OCI-LY7 (cell line): ENCODE results near the gene BBOX1.

Experiments
- EZH2phosphoT487 ChIP-seq: fragments of 200-600 bp; sonication (generic); IDR thresholded peaks from 2 replicates; pipeline ENCODE4 v1.6.1; 2018; ENCODE audit warnings: low read depth, borderline replicate concordance, mild to moderate bottlenecking, mixed run types, antibody characterized with exemption, low read length, moderate library complexity, mixed read lengths
- TF ChIP-seq, protein P1 (sequence below): fragments of 200-600 bp; sonication (generic); conservative IDR thresholded peaks from 2 replicates; pipeline ENCODE4 v1.5.1; 2014; ENCODE audit warnings: mild to moderate bottlenecking, antibody characterized with exemption, low read length, moderate library complexity, mixed read lengths

DNA sequence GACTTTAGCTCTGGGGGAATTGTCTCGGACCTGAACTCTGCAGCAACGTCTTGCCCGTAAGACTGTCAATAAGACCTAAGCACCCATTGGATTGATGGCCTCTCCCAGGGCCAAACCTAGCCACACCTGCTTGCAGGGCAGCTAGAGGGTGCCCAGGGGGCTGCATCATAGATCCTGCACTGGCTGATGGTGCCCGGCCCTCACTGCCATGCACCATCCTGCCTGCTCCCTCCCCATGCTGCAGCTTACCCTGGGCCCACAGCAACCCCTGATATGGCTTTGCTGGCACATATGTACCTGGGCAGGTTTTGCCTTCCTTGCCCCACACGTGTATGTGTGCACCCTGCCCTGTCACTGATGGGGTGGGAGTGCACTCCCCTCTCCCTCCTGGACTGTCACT lies 8.9 kb upstream of the BBOX1 start:
- TF ChIP-seq, protein P1, sequence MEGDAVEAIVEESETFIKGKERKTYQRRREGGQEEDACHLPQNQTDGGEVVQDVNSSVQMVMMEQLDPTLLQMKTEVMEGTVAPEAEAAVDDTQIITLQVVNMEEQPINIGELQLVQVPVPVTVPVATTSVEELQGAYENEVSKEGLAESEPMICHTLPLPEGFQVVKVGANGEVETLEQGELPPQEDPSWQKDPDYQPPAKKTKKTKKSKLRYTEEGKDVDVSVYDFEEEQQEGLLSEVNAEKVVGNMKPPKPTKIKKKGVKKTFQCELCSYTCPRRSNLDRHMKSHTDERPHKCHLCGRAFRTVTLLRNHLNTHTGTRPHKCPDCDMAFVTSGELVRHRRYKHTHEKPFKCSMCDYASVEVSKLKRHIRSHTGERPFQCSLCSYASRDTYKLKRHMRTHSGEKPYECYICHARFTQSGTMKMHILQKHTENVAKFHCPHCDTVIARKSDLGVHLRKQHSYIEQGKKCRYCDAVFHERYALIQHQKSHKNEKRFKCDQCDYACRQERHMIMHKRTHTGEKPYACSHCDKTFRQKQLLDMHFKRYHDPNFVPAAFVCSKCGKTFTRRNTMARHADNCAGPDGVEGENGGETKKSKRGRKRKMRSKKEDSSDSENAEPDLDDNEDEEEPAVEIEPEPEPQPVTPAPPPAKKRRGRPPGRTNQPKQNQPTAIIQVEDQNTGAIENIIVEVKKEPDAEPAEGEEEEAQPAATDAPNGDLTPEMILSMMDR: no peak
- TF ChIP-seq EZH2phosphoT487: no peak
